Measurements from ENCODE around the gene SNX10.

SNX10 gene

GRCh38 chr7:26298472-26299058 lies 6.9 kb downstream of the SNX10 start:
- DNase-seq (ENCODE audit: low read depth) = no peak

- no peak for DNase-seq (ENCODE audit: low read depth)
Observed at GRCh38 chr7:26305090-26305868, 13.6 kb downstream of the SNX10 start.

GRCh38 chr7:26305869-26306665 lies 14.4 kb downstream of the SNX10 start:
- DNase-seq (ENCODE audit: low read depth) = no peak

DNA sequence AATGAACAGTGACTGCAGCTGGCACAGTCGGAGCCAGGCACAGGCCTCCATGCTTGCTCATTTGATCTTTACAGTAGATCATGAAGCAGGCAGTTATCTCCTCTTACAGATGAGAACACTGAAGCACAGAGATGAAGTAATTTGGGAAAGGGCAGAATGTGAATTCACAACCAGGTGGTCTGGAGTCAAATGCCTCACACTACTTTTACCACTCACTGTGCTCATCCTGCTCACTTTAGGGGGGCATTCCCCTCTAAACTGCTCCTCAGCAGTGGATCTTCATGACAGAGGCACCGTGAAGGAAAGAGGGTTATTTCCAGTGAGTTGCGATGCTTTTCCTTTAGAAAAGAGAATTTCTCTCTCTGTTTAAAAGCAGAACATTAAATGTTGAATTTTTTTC lies 15.1 kb downstream of the SNX10 start:
- no peak for DNase-seq (ENCODE audit: low read depth)

DNA sequence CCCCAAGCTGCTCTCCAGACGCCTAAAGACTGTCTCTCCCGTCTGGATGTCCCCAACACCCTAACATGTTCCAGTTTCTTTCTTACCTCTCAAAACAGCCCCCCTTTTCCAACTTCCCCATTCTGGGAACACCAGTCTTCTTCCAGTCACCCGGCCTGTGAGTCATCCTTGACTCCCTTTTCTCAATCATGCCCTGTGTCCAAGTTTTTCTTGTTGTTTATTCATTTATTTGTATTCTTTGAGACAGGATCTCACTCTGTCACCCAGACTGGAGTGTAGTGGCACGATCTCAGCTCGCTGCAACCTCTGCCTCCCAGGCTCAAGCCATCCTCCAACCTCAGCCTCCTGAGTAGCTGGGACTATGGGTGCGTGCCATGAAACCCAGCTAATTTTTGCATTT lies 15.6 kb downstream of the SNX10 start:
- no peak for DNase-seq (ENCODE audit: low read depth)

- no peak for DNase-seq (ENCODE audit: low read depth)
Observed at GRCh38 chr7:26307791-26308190, 16.1 kb downstream of the SNX10 start.

DNA sequence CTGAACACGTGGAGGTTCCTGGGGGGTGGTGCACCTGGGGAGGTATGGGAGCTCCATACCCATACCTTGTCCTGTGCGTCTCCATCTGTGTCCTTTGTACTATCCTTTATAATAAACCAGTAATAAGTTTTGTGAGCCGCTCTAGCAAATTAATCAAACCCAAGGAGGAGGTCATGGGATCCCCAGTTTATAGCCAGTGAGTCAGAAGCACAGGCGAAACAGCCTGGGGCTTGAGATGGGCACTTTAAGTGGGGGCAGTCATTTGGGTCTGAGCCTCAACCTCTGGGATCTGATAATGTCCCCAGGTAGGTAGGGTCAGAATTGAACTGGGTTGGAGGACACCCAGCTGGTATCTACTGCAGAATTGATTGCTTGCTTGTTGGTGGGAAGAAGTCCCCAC lies 16.9 kb downstream of the SNX10 start:
- no peak for DNase-seq (ENCODE audit: low read depth)

DNA sequence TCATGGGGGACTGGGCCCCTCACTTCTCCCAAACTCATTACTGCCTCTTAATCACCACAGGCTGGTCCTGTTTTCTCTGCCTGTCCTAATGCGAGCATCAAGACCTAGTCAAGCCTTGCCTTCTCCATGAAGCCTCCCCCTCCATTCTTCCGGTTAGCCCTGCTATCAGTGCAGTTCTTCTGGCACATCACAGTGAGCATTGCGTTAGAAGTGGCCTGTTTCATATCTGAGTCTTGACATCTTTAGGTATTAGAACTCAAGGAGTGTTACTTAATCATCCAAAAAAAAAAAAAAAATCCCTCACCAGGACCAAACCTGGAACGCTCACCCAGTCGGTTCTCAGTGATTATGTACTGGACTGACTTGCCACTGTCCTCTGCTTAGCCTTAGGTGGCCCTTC lies 17.4 kb downstream of the SNX10 start:
- no peak for DNase-seq (ENCODE audit: low read depth)

GRCh38 chr7:26311798-26312197 lies 20.1 kb downstream of the SNX10 start:
- no peak for DNase-seq (ENCODE audit: low read depth)

- no peak for DNase-seq (ENCODE audit: low read depth)
Observed at GRCh38 chr7:26317211-26317610, 25.5 kb downstream of the SNX10 start.

GRCh38 chr7:26318921-26319320 lies 27.3 kb downstream of the SNX10 start:
- no peak for DNase-seq (ENCODE audit: low read depth)

DNA sequence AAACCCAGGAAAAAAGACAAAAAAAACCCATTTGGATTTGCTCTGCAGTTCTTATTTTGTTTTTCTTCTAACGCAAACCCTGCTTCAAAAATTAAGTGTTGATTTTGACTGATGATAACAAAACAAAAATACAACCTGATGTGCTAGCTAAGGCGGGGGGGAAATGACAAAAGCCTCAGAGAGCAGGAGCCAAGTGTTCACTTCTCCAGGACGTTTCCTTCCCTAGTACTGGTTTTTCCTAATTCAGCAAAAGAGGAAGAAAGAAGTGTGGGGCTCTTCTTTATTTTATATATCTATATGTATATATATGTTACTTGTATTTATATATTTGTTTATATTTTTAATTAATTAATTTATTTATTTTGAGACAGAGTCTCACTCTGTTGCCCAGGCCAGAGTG lies 28.0 kb downstream of the SNX10 start:
- no peak for DNase-seq (ENCODE audit: low read depth)

DNA sequence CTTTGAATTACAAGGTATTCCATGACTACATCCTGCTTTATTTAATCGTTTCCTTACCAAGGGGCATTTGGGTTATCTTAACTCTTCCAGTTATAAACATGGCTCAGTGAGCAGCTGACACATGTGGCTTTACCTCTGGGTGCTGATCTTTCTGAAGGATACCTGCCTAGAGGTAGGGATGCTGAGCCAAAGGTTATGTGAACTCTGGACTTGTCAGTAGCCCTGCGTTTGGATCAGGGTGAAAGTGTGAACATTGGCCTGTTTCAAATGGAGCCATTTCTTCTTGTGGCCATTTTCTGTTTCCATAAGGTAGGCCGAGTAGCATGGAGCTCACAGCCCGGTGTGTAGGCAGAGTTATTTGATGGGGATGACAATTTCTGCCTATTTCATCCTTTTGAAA lies 29.2 kb downstream of the SNX10 start:
- DNase-seq (ENCODE audit: low read depth) = no peak

- no peak for DNase-seq (ENCODE audit: low read depth)
Observed at GRCh38 chr7:26321435-26321834, 29.8 kb downstream of the SNX10 start.

DNA sequence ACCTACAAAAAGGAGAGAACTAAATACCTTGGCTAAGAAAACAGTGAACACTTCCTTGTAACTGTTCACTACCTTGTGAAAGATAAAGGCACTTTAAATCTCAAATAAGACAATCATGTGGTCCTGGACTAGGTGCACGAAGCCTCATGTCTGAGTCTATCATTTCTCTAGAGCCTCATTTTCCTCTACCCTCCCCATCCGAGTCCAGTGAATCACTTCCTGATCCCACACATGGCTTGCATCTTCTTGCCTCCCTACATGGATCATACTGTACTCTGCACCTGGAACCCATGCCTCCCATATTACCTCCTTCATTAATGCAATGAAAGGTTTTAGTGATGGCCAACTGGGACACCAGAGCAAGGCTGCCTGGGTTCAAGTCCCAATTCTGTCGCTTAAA lies 34.5 kb downstream of the SNX10 start:
- DNase-seq (ENCODE audit: low read depth) = no peak

DNA sequence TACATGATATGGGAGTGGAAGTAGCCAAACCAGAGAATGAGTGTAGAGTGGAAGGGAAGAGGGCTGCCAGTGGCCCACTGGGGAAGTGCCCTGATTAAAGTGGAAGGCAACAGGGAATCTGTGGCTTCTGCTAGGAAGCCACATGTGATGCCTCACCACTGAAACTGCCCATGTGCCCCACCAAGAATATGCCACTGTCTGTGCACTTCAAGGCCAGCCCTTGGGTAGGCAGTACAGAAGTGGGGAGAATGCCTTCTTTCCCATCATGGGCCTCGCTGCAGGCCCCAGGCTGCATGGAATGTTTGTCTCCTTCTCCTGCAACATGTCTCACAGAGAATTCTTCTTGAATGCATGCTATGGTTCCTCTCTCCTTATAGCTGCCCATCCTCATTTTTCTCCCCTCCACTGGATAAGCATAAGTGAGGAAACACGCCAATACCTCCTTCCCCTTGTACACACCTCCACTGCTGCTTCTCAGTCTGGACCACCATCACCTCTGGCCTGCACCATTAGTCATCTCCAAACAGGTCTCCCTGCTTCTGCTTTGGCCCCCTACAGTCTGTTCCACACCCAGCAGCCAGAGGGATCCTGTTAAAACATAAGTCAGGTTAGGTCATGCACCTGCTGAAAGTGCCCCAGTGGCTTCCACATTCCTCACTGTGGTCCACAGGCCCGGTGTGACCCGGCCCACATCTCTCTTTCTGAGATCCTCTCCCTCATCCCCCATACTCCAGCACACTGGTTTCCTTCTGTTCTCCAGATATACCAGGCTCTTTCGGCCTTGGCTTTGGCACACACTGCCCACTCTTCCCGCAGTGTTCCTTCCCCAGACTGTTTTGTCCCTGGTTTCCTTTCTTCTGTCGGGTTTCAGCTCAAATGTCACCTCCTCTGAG lies 37.1 kb downstream of the SNX10 start:
- DNase-seq (ENCODE audit: low read depth) = no peak

- no peak for DNase-seq (ENCODE audit: low read depth)
Observed at GRCh38 chr7:26329520-26330255, 38.0 kb downstream of the SNX10 start.

- no peak for DNase-seq (ENCODE audit: low read depth)
Observed at GRCh38 chr7:26331113-26331512, 39.5 kb downstream of the SNX10 start.

- no peak for DNase-seq (ENCODE audit: low read depth)
Observed at GRCh38 chr7:26331789-26332188, 40.1 kb downstream of the SNX10 start.

- DNase-seq (ENCODE audit: low read depth) = no peak
Observed at GRCh38 chr7:26332698-26333097, 41.0 kb downstream of the SNX10 start.

- no peak for DNase-seq (ENCODE audit: low read depth)
Observed at GRCh38 chr7:26334166-26334859, 42.7 kb downstream of the SNX10 start.
